ENCODE results near the gene SLFN12.
A peak's percentile ranks its signal among the peaks of the same experiment; 100 is the strongest.

SLFN12 gene

GRCh38 chr17:35373984-35374765 lies 58.1 kb downstream of the SLFN12 start (continued):
- TF ChIP-seq PRDM10 (tag by site-specific recombination; IDR thresholded peaks at IDR 0.05) = 0 out of 2 replicates have a peak, but pooled peaks have one; percentile 8
- no peak for TF ChIP-seq ZNF837 (tag by site-specific recombination; IDR thresholded peaks at IDR 0.05)
- TF ChIP-seq ZNF121 (tag by site-specific recombination; IDR thresholded peaks at IDR 0.05) = peak; percentile 95
- peak; percentile 90 for TF ChIP-seq ZBTB17 (tag by site-specific recombination; IDR thresholded peaks at IDR 0.05)
- no peak for TF ChIP-seq YY1 (tag by site-specific recombination; IDR thresholded peaks at IDR 0.05)
- no peak for TF ChIP-seq ZNF266 (tag by site-specific recombination; IDR thresholded peaks at IDR 0.05; ENCODE audit: low read depth)
- TF ChIP-seq, protein P1, sequence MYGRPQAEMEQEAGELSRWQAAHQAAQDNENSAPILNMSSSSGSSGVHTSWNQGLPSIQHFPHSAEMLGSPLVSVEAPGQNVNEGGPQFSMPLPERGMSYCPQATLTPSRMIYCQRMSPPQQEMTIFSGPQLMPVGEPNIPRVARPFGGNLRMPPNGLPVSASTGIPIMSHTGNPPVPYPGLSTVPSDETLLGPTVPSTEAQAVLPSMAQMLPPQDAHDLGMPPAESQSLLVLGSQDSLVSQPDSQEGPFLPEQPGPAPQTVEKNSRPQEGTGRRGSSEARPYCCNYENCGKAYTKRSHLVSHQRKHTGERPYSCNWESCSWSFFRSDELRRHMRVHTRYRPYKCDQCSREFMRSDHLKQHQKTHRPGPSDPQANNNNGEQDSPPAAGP (tag by site-specific recombination; IDR thresholded peaks at IDR 0.05) = 0 out of 2 replicates have a peak, but pooled peaks have one; percentile 13
- TF ChIP-seq SETDB1 (IDR thresholded peaks at IDR 0.05; ENCODE audit: insufficient read length, low read length) = no peak
- peak; percentile 59 for TF ChIP-seq ZBTB20 (tag by site-specific recombination; IDR thresholded peaks at IDR 0.05)
- TF ChIP-seq ZNF354C (tag by site-specific recombination; IDR thresholded peaks at IDR 0.05; ENCODE audit: borderline replicate concordance, low read depth) = no peak
- no peak for TF ChIP-seq HOXD13 (CRISPR knock-in tag; IDR thresholded peaks at IDR 0.05; ENCODE audit: borderline replicate concordance)
- 0 out of 2 replicates have a peak, but pooled peaks have one; percentile 39 for TF ChIP-seq ZNF501 (tag by site-specific recombination; IDR thresholded peaks at IDR 0.05)
- TF ChIP-seq ZNF843 (tag by site-specific recombination; IDR thresholded peaks at IDR 0.05) = no peak
- no peak for TF ChIP-seq ZNF324 (tag by site-specific recombination; IDR thresholded peaks at IDR 0.05)
- no peak for TF ChIP-seq ZNF747 (tag by site-specific recombination; IDR thresholded peaks at IDR 0.05)
- TF ChIP-seq ZNF701 (tag by site-specific recombination; IDR thresholded peaks at IDR 0.05) = no peak
- no peak for TF ChIP-seq ZNF391 (tag by site-specific recombination; IDR thresholded peaks at IDR 0.05; ENCODE audit: borderline replicate concordance, low read depth)
- TF ChIP-seq KLF7 (tag by site-specific recombination; IDR thresholded peaks at IDR 0.05; ENCODE audit: borderline replicate concordance) = no peak
- no peak for TF ChIP-seq PATZ1 (tag by site-specific recombination; IDR thresholded peaks at IDR 0.05)
- TF ChIP-seq, protein P2, sequence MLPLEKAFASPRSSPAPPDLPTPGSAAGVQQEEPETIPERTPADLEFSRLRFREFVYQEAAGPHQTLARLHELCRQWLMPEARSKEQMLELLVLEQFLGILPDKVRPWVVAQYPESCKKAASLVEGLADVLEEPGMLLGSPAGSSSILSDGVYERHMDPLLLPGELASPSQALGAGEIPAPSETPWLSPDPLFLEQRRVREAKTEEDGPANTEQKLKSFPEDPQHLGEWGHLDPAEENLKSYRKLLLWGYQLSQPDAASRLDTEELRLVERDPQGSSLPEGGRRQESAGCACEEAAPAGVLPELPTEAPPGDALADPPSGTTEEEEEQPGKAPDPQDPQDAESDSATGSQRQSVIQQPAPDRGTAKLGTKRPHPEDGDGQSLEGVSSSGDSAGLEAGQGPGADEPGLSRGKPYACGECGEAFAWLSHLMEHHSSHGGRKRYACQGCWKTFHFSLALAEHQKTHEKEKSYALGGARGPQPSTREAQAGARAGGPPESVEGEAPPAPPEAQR (tag by site-specific recombination; IDR thresholded peaks at IDR 0.05) = no peak
- TF ChIP-seq, protein P3, sequence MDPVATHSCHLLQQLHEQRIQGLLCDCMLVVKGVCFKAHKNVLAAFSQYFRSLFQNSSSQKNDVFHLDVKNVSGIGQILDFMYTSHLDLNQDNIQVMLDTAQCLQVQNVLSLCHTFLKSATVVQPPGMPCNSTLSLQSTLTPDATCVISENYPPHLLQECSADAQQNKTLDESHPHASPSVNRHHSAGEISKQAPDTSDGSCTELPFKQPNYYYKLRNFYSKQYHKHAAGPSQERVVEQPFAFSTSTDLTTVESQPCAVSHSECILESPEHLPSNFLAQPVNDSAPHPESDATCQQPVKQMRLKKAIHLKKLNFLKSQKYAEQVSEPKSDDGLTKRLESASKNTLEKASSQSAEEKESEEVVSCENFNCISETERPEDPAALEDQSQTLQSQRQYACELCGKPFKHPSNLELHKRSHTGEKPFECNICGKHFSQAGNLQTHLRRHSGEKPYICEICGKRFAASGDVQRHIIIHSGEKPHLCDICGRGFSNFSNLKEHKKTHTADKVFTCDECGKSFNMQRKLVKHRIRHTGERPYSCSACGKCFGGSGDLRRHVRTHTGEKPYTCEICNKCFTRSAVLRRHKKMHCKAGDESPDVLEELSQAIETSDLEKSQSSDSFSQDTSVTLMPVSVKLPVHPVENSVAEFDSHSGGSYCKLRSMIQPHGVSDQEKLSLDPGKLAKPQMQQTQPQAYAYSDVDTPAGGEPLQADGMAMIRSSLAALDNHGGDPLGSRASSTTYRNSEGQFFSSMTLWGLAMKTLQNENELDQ (tag by site-specific recombination; IDR thresholded peaks at IDR 0.05; ENCODE audit: low read depth) = no peak
- no peak for TF ChIP-seq ZNF571 (tag by site-specific recombination; IDR thresholded peaks at IDR 0.05)
- TF ChIP-seq ZNF785 (tag by site-specific recombination; IDR thresholded peaks at IDR 0.05) = no peak
- TF ChIP-seq ZSCAN23 (tag by site-specific recombination; IDR thresholded peaks at IDR 0.05) = no peak
- TF ChIP-seq KLF8 (tag by site-specific recombination; IDR thresholded peaks at IDR 0.05) = no peak
- no peak for TF ChIP-seq ZNF174 (tag by site-specific recombination; IDR thresholded peaks at IDR 0.05)
- TF ChIP-seq ZNF146 (tag by site-specific recombination; IDR thresholded peaks at IDR 0.05) = no peak
- TF ChIP-seq ZNF335 (tag by site-specific recombination; conservative IDR thresholded peaks at IDR 0.05) = peak; percentile 59
- TF ChIP-seq GLI4 (tag by site-specific recombination; IDR thresholded peaks at IDR 0.05) = no peak
- TF ChIP-seq ZNF302 (tag by site-specific recombination; IDR thresholded peaks at IDR 0.05; ENCODE audit: low read depth) = no peak
- no peak for TF ChIP-seq ZNF791 (tag by site-specific recombination; IDR thresholded peaks at IDR 0.05)
